ENCODE results near the gene REM2. TPM values are rescaled to one million over a fixed set of nuclear protein-coding genes. Genes with fewer than 3 reads are reported as not detected.

The REM2 gene
- total RNA-seq, 1 donor from 2014 or later = 1.4 TPM

DNA sequence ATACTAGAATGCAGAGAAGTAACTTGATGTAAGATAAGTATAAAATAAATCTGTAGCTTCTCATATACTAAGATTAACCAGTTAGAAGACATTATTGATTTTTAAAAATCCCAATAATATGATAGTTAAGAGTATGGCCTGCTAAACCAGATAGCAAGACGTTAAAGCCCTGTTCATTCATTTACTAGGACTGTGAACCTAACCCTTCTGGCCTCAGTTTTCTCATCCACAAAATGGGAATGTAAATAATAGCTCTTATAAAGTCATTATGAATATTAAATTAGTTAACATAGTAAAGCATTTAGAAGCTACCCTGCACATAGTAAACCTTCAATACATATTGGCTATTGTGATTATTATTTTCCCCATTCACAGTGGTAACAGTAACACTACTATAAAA, 52.1 kb downstream of the REM2 start:
- Mint-ChIP-seq H3K9me3 (no peaks in the 10 kb centered on the region), H3K4me3 (no peak overlapping the region), H3K27me3 (no peaks in the 10 kb centered on the region), H3K27ac (no peak overlapping the region), H3K4me1 (peaks cover 5% of the 10 kb centered on the region), H3K36me3 (ENCODE audit: low read depth) (no peaks in the 10 kb centered on the region)
- intact Hi-C loops (cut with micrococcal nuclease) = no loop called here
- CTCF ChIA-PET = interaction anchor here (0.9 to 1.0 kb wide), 2 partner anchors 17 to 21 kb away, joined by 3 read pairs; partner anchors contain the start of gene HAUS4
- no peak for ATAC-seq (ENCODE audit: low read depth)
- POLR2A ChIA-PET = interaction anchor here (1.2 to 1.5 kb wide), 2 partner anchors 10 to 49 kb away, joined by 3 to 5 read pairs; no protein-coding TSS in a partner anchor
- DNase-seq = no peak
- TF ChIP-seq, protein P1, sequence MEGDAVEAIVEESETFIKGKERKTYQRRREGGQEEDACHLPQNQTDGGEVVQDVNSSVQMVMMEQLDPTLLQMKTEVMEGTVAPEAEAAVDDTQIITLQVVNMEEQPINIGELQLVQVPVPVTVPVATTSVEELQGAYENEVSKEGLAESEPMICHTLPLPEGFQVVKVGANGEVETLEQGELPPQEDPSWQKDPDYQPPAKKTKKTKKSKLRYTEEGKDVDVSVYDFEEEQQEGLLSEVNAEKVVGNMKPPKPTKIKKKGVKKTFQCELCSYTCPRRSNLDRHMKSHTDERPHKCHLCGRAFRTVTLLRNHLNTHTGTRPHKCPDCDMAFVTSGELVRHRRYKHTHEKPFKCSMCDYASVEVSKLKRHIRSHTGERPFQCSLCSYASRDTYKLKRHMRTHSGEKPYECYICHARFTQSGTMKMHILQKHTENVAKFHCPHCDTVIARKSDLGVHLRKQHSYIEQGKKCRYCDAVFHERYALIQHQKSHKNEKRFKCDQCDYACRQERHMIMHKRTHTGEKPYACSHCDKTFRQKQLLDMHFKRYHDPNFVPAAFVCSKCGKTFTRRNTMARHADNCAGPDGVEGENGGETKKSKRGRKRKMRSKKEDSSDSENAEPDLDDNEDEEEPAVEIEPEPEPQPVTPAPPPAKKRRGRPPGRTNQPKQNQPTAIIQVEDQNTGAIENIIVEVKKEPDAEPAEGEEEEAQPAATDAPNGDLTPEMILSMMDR (IDR thresholded peaks at IDR 0.05) = no peak

Other genes with a start within 250 kb of the REM2 start
- not detected in 2 replicates for gene OR6J1, start 238.9 kb upstream of the REM2 start, total RNA-seq
- 174 and 190 TPM in 2 replicates for gene OXA1L, start 116.5 kb upstream of the REM2 start, total RNA-seq
- gene SLC7A7, start 67.8 kb upstream of the REM2 start, total RNA-seq = 30.8 and 33.7 TPM in 2 replicates
- 142 and 150 TPM in 2 replicates for gene MRPL52, start 53.3 kb upstream of the REM2 start, total RNA-seq
- 3.4 and 4.1 TPM in 2 replicates for gene MMP14, start 46.6 kb upstream of the REM2 start, total RNA-seq
- gene LRP10, start 11.5 kb upstream of the REM2 start, total RNA-seq = 83.2 and 83.3 TPM in 2 replicates
- gene RBM23, start 35.9 kb downstream of the REM2 start, total RNA-seq = 130 and 131 TPM in 2 replicates
- gene PRMT5, start 46.2 kb downstream of the REM2 start, total RNA-seq = 75.3 and 96.5 TPM in 2 replicates
- 28.4 and 33.2 TPM in 2 replicates for gene HAUS4, start 73.9 kb downstream of the REM2 start, total RNA-seq
- 0.29 and 0.67 TPM in 2 replicates for gene AJUBA, start 99.3 kb downstream of the REM2 start, total RNA-seq
- gene C14orf93, start 126.9 kb downstream of the REM2 start, total RNA-seq = 13.5 and 14.0 TPM in 2 replicates
- 53.3 and 67.5 TPM in 2 replicates for gene PSMB5, start 151.7 kb downstream of the REM2 start, total RNA-seq
- gene PSMB11, start 159.0 kb downstream of the REM2 start, total RNA-seq = not detected in 2 replicates
- 0.73 and 1.3 TPM in 2 replicates for gene CDH24, start 174.3 kb downstream of the REM2 start, total RNA-seq
- gene ACIN1, start 211.9 kb downstream of the REM2 start, total RNA-seq = 238 and 263 TPM in 2 replicates
- 35.3 and 36.0 TPM in 2 replicates for gene C14orf119, start 212.3 kb downstream of the REM2 start, total RNA-seq
- not detected in 2 replicates for gene CIROP, start 221.8 kb downstream of the REM2 start, total RNA-seq
- gene CEBPE, start 236.0 kb downstream of the REM2 start, total RNA-seq = 0.17 and 0.20 TPM in 2 replicates

Measured in activated B cell treated with CpG ODN at 0.5 μM for 24 hours (primary cell).